Fibroblast of gingiva (primary cell): ENCODE results near the gene TBCA.
"Not testable (repeated sequence)": the region's sequence is repeated elsewhere in the genome, so short reads cannot be mapped to it uniquely, and the experiment has no call there.

Source experiments
- DNase-seq: peaks from one replicate; pipeline ENCODE4 v3.0.0-alpha.2; 2011; ENCODE audit warnings: low read depth

TBCA gene

GRCh38 chr5:77709340-77709739, 66.8 kb downstream of the TBCA start:
- no peak for DNase-seq

DNA sequence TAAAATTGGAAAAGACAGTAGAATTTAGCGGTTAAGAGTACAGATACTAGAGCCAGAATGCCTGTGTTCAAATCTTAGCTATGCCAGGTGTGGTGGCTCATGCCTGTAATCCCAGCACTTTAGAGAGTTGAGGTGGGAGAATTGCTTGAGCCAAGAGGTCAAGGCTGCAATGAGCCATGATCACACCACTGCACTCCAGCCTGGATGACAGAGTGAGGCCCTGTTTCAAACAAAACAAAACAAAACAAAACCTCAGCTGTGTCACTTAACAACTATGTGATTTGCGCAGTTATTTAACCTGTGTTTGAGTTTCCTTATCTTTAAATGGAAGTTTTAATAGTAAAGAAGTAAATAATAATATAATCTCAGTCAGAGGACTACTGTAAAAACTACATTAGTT, 68.3 kb downstream of the TBCA start:
- DNase-seq: no peak

GRCh38 chr5:77699569-77699968, 76.6 kb downstream of the TBCA start:
- not testable (repeated sequence) for DNase-seq

DNA sequence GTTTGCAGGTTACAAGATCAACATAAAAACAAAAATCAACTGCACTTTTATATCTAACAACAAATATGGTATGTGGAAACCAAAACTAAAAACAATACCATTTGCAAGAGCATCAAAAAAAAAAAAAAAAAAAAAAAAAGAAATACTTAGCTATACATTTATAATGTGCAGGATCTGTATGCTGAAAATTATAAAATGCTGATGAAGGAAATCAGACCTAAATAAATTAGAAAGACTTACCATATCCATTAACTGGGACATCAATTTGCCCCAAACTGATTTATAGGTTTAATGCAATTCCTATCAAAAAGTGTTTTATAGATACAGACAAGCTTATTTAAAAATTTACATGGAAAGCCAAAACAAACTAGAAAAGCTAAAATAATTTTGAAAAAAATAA, 77.2 kb downstream of the TBCA start:
- no peak for DNase-seq

GRCh38 chr5:77697692-77698091, 78.4 kb downstream of the TBCA start:
- DNase-seq: no peak

DNA sequence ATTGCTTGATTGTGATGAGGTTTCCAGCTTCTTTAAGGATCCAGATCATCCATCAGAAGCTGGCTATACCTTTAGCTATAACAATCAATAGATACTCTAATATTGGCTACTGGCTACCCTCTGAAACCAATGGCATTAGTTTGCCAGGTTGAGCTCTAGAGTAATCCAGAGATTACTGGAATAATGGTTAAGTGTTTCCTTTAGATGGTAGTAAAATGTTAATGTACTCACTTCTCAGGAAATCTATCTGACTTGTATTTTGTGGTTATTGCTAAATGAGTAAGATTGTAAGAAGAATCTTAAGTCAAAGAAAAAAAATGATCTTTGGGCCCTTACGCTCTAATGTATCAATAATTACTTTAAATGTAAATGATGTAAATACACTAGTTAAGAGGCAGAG, 80.0 kb downstream of the TBCA start:
- no peak for DNase-seq

DNA sequence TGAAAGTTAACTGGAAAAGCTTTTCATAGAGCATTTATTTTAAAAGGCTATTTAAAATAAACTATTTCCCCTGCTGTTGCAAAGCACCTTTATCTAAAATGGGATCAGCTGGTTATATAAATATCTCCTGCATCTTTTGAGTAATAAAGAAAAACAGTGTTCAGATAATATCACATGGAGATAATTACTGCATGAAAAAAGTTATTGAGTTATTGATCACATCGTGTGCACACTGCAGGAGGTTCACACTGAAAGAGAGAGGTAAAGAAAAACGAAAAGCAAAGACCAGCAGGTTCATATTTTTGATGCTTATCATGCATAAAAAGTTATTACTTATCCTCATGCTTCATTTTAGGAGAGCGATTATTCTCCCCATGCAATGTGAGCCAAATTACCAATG, 82.2 kb downstream of the TBCA start:
- no peak for DNase-seq

- peak; percentile 31 for DNase-seq
Observed at GRCh38 chr5:77683171-77683732, 92.9 kb downstream of the TBCA start.

GRCh38 chr5:77670526-77670925, 105.6 kb downstream of the TBCA start:
- no peak for DNase-seq

GRCh38 chr5:77669677-77670076, 106.5 kb downstream of the TBCA start:
- no peak for DNase-seq

DNA sequence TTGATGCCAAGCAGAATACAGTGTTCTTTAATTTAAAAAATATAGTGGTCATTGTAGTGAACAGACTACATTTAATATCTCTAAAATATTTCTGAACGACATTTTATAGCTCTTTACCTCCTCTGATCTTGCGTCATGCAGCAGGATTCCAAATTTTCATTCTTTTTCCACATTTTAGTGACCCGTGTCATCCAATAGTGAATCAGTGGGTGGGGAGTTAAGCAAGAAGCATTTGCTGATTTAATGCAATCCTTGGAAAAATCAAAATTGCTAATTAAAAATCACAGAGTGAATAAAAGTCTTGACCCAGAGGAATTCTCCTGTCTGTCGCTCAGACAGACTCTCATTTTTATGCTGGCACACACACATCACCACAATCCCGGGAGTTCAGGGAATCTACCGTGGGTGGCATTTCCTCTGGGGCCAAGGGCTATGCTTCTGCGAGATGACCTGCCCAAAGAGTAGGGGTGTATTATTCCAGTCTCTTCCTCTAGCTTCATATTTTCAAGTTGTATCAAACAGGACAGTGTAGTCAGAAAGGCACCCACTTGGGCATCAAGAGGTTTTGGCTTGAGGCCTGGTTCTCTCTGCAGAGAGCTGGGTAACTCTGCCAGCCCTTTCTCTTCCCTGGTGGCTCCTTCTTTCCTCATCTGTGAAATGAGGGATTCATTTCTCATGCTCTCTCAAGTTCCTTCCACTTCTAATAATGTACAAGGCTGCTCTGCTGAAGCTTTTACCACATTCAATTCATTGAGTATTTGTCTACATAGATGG, 112.9 kb downstream of the TBCA start:
- DNase-seq: no peak

GRCh38 chr5:77662635-77663034, 113.5 kb downstream of the TBCA start:
- DNase-seq: no peak

DNA sequence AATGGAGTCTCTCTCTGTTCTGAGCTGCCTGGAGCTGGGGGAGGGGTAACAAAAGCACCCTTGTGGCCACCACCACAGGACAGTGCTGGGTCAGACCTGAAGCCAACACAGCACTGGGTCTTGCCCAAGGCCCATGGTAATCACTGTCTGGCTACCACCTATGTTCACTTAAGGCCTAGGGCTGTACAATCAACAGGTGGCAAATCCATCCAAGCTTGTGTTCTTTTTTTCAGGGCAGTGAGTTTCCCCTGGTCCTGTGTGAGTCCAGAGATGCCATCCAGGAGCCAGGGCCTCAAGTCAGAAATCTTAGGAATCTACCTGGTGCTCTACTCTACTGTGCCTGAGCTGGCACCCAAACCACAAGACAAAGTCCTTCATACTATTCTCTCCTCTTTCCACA, 117.5 kb downstream of the TBCA start:
- DNase-seq: no peak

GRCh38 chr5:77651343-77651742, 124.8 kb downstream of the TBCA start:
- no peak for DNase-seq

DNA sequence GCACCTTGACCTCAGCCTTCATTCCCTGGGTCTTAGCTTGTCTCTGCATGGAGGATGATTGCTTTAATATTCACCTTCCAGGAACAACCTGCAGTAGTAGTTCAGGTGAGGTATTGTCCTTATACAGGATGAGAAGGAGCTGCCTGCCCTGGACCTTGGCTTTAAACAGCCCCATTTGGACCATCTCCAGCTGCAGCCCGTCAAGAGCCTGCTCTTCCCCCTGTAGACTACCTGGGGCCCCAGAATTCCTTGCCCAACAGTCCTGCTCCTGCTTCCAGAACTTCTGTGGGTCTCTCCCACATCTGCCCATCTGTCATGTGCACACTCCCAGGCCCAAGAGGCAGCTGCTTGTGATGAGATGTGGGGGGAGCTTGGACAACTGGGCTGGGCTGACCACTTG, 125.5 kb downstream of the TBCA start:
- DNase-seq: no peak

DNA sequence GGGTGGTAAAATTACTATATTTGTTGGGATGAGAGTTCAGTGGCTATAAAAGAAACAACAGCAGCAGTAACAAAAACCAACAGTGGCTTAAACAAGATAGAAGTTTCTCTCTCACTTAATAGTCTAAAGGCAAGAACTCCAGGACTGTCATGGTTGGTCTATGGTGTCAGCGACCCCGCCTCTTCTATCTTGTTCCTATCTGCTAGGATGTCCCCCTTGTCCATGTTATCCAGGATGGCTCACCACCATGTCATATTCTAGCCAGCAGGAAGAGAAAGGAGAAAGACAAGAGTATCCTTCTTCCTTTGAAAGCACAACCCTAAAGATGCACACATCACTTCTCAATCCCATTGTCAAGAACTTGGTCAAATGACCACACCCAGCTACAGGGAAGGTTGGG, 126.4 kb downstream of the TBCA start:
- no peak for DNase-seq

DNA sequence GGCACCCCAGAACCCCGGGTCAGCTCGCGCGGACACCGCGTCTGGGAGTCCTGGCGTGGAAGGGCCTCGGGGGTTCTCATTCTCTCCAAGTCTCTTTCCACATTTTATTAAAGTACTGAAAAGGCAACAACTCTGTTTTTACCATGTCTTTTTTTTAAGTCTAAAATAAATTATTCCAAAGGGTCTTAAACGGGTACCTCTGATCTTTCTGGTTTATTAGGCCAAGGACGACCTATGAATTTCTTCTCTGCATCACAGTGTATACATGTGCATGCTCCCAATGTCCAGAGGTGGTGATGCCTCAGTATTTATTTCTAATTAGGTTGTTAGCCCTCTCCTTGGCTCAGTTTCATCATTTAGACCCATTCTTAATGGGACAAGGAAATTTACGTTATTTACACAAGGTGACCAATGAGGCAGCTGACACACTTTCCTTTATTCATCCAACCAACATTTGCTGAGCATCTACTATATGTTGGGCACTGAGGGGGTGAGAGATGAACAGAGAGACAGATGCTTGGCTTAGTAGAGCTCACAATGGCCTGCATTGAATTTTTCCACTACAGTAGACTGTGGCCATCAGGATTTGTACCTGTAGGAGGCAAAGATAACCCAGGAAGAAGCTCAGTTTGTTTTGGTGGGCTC, 130.0 kb downstream of the TBCA start:
- no peak for DNase-seq

GRCh38 chr5:77645158-77645994, 130.8 kb downstream of the TBCA start:
- DNase-seq: no peak

- DNase-seq: no peak
Observed at GRCh38 chr5:77644371-77645157, 131.6 kb downstream of the TBCA start.

DNA sequence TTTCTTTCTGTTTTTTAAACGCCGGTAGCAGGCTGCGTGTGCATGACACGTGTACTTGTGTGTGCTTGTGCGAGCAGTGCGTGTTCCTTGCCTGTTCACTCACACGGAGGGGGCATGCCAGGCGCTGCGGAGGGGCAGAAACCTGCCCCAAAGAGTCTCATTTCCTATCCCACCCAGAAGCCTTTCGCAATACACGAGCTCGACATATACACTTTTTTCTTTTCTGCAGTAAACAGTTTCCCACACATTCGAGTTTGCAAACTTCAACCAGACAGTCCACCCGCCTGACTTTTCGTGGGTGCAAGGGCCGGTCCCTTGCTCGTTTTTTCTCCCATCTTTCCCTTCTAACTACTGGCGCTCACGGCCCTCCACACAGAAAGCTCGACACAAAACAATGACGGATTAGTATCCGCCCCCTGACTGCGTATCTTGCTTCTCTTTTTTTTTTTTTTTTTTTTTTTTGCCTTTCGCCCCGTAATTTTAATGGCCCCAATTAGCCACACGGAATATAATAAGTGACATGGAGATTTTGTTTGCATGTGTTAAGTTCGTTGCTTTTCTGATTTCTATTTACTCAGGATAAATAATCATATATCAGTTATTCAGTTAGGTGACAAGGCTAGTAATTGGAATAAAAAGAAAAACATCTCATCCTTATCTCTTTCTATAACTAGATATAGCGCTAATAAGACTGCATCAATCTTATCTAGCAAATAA, 132.3 kb downstream of the TBCA start:
- DNase-seq: no peak
